GM18868 (cell line): ENCODE measurements around the gene CARMIL1.
"Not testable (repeated sequence)": the region's sequence is repeated elsewhere in the genome, so short reads cannot be mapped to it uniquely, and the experiment has no call there.

Source experiments
- ATAC-seq: cut with Tn5 transposase; IDR thresholded peaks from one replicate; pipeline ENCODE4 v1.9.1; 2021; ENCODE audit warnings: mild to moderate bottlenecking, moderate library complexity; ENCODE audit not compliant: unreplicated experiment

The CARMIL1 gene

GRCh38 chr6:25275436-25275835 lies 3.7 kb upstream of the CARMIL1 start:
- ATAC-seq: no peak

- ATAC-seq: no peak
These were observed 1.8 kb upstream of the CARMIL1 start for GRCh38 chr6:25277386-25277785.

GRCh38 chr6:25277857-25278256 lies 1.3 kb upstream of the CARMIL1 start:
- no peak for ATAC-seq

GRCh38 chr6:25278261-25278913 lies 787 bp upstream of the CARMIL1 start:
- peak; percentile 23 for ATAC-seq

GRCh38 chr6:25279748-25280343 lies 672 bp downstream of the CARMIL1 start:
- no peak for ATAC-seq

GRCh38 chr6:25280344-25281074 lies 1.3 kb downstream of the CARMIL1 start:
- ATAC-seq: no peak

- ATAC-seq: no peak
These were observed 7.7 kb downstream of the CARMIL1 start for GRCh38 chr6:25286891-25287290.

GRCh38 chr6:25287941-25288340 lies 8.8 kb downstream of the CARMIL1 start:
- ATAC-seq: no peak

GRCh38 chr6:25288518-25288917 lies 9.3 kb downstream of the CARMIL1 start:
- ATAC-seq: no peak

- ATAC-seq: no peak
These were observed 11.3 kb downstream of the CARMIL1 start for GRCh38 chr6:25290306-25291060.

- ATAC-seq: no peak
These were observed 13.2 kb downstream of the CARMIL1 start for GRCh38 chr6:25292384-25292783.

- no peak for ATAC-seq
These were observed 16.5 kb downstream of the CARMIL1 start for GRCh38 chr6:25295651-25296050.

- no peak for ATAC-seq
These were observed 17.2 kb downstream of the CARMIL1 start for GRCh38 chr6:25296217-25296905.

GRCh38 chr6:25297039-25297441 lies 17.9 kb downstream of the CARMIL1 start:
- ATAC-seq: no peak

- ATAC-seq: no peak
These were observed 18.8 kb downstream of the CARMIL1 start for GRCh38 chr6:25297823-25298522.

- not testable (repeated sequence) for ATAC-seq
These were observed 19.3 kb downstream of the CARMIL1 start for GRCh38 chr6:25298523-25298865.

- no peak for ATAC-seq
These were observed 22.2 kb downstream of the CARMIL1 start for GRCh38 chr6:25301362-25301761.

- no peak for ATAC-seq
These were observed 23.0 kb downstream of the CARMIL1 start for GRCh38 chr6:25302151-25302550.

- ATAC-seq: no peak
These were observed 23.5 kb downstream of the CARMIL1 start for GRCh38 chr6:25302677-25303128.

GRCh38 chr6:25303254-25303653 lies 24.1 kb downstream of the CARMIL1 start:
- no peak for ATAC-seq
